ENCODE data around the gene VLDLR. TPM values are rescaled to one million over a fixed set of nuclear protein-coding genes. Genes with fewer than 3 reads are reported as not detected.

The VLDLR gene
- total and polyA plus RNA-seq, 2 of the 13 experiments (the other 11 are each of a cell fraction or from before 2014, with no cell fraction given): 3.4 to 10.5 TPM

DNA sequence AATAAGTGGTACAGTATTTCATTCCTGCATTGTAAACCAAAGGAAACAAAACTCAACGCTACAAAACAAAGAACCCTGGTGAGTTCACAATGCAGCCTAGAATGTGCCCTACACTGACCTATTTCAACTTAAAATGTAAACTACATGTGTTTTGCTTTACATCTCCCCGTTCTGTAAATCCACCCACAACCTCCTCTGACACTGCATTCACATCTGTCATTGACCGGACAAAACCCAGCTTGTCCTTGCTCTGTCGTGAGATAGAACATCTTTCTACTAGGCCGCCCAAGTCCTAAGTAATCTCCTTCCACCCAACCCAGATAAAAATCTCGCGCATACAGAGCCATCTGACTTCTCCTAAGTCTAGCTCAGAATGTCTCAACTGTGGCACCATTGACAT lies 6.1 kb upstream of the VLDLR start:
- Histone ChIP-seq H4K20me1 (ENCODE audit: insufficient read depth, low read length) (no peaks in the 10 kb centered on the region), H3K36me3 (replicated peaks in 1 of 2; ENCODE audit: control insufficient read depth in 1 of 2, insufficient read depth in 2 of 2, low read length in 2 of 2) (no peaks in the 10 kb centered on the region), H3K4me2 (ENCODE audit: low read depth, low read length) (no peak overlapping the region), H3K79me2 (ENCODE audit: insufficient read depth, low read length) (no peaks in the 10 kb centered on the region), H2AFZ (ENCODE audit: low read length) (no peak overlapping the region), H3K27ac (ENCODE audit: extremely low read length, insufficient read depth, low read length) (no peak overlapping the region), H3K4me3 (replicated peaks in 1 of 3; ENCODE audit: insufficient read depth in 1 of 3, low read depth in 2 of 3, low read length in 3 of 3) (no peak overlapping the region), H3K27me3 (ENCODE audit: control insufficient read depth in 1 of 2, insufficient read depth in 2 of 2, low read length in 2 of 2) (peaks cover 0 to 1% of the 10 kb centered on the region in 2 experiments; a peak in 1 of 5 replicates), H3K9ac (ENCODE audit: insufficient read depth, low read depth, low read length) (no peak overlapping the region), H3K9me3 (ENCODE audit: low read length) (no peaks in the 10 kb centered on the region), H3K4me1 (ENCODE audit: insufficient read depth, low read length) (0 out of 2 replicates have a peak, but pooled peaks cover under 1% of the 10 kb centered on the region)
- DNase-seq (ENCODE audit: low spot score): no peak
- TF ChIP-seq ZNF564 (CRISPR knock-in tag; IDR thresholded peaks at IDR 0.05) (no peak), MTF2 (CRISPR knock-in tag; IDR thresholded peaks at IDR 0.05; ENCODE audit: borderline replicate concordance) (no peak), ZNF557 (CRISPR knock-in tag; IDR thresholded peaks at IDR 0.05) (no peak), FOXK1 (CRISPR knock-in tag; IDR thresholded peaks at IDR 0.05; ENCODE audit: borderline replicate concordance, low read depth) (no peak), ZHX1 (CRISPR knock-in tag; IDR thresholded peaks at IDR 0.05; ENCODE audit: low read depth) (no peak), TP53 (CRISPR knock-in tag; conservative IDR thresholded peaks at IDR 0.05) (no peak), ZNF280D (CRISPR knock-in tag; IDR thresholded peaks at IDR 0.05) (no peak), ZKSCAN1 (IDR thresholded peaks at IDR 0.05; ENCODE audit: low read length) (no peak), ZNF230 (CRISPR knock-in tag; IDR thresholded peaks at IDR 0.05) (no peak), POLR2A (IDR thresholded peaks at IDR 0.05; ENCODE audit: insufficient read depth in 1 of 2, low read depth in 2 of 2, low read length in 2 of 2) (no peak), ZNF446 (CRISPR knock-in tag; IDR thresholded peaks at IDR 0.05) (no peak)
- TF ChIP-seq, protein P1, sequence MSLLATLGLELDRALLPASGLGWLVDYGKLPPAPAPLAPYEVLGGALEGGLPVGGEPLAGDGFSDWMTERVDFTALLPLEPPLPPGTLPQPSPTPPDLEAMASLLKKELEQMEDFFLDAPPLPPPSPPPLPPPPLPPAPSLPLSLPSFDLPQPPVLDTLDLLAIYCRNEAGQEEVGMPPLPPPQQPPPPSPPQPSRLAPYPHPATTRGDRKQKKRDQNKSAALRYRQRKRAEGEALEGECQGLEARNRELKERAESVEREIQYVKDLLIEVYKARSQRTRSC (CRISPR knock-in tag; IDR thresholded peaks at IDR 0.05; ENCODE audit: low read depth): no peak
- WGBS (ENCODE audit: low lambda C conversion rate): 65% methylated on average over 7 of the region's 7 CpGs
- intact Hi-C loops (cut with micrococcal nuclease; ENCODE audit: unreplicated experiment): no loop called here
- in situ Hi-C loops (cut with HindIII; ENCODE audit: extremely low pct_ligation_motif_present, low pct_unique_long_range_greater_than_20kb): no loop called here
- ChIA-PET POLR2A (no interaction called here), CTCF (ENCODE audit: low intra/inter-chr PET ratio, low total read pairs) (no interaction called here)
- BruUV-seq (replicated peaks): no TSS peak
- FAIRE-seq: no peak
- ATAC-seq: no peak
